K562 (cell line): ENCODE data around the gene ACTN4. TPM values are rescaled to one million over a fixed set of nuclear protein-coding genes. Genes with fewer than 3 reads are reported as not detected.

Experiments
- ATAC-seq: fragments of 200-7000 bp; cut with Tn5 transposase; 3 replicates; pipeline ENCODE4 v1.9.1; 2020; ENCODE audit warnings: moderate library complexity
- BruUV-seq: library from RNA; stranded (reverse); fragments of 400-500 nt; replicated peaks from 2 replicates; lab custom pipeline; 2021; lab: Mats Ljungman, UMichigan
- CTCF ChIA-PET: fragments of 300-600 bp; formaldehyde crosslinking; extraction: SDS; loops from one replicate; lab custom pipeline; 2021; ENCODE audit warnings: low intra/inter-chr PET ratio; lab: Yijun Ruan, JAX
- POLR2A ChIA-PET: fragments of 300-600, 350-650 bp; sonication (Branson Sonifier 250); formaldehyde crosslinking; extraction: SDS; loops from one replicate; lab custom pipeline; 2021; ENCODE audit warnings: antibody characterized with exemption, inconsistent platforms; lab: Yijun Ruan, JAX
- DNase-seq, 4 experiments: peaks; one replicate each; pipeline versions ENCODE4 v3.0.0 to v3.0.0-alpha.2; 2011 to 2018; ENCODE audit warnings: low spot score in 3 of 4, mixed read lengths in 3 of 4; ENCODE audit errors: extremely low read depth in 1 of 4
- FAIRE-seq: peaks from 2 replicates; lab custom pipeline; 2011; peaks lifted over from hg19 to GRCh38; lab: Jason Lieb, UNC
- H2AFZ ChIP-seq: 2 replicates; pipeline ENCODE4 v1.6.0; 2011; ENCODE audit warnings: low read depth, low read length, control low read depth, inconsistent platforms
- H3K27ac ChIP-seq: fragments of 200-600 bp; 3 replicates; pipeline ENCODE4 v1.8.0; 2011; ENCODE audit warnings: low read depth, mild to moderate bottlenecking, control low read depth, inconsistent platforms, low read length, moderate library complexity, mixed read lengths; ENCODE audit errors: extremely low read depth
- H3K27me3 ChIP-seq, 2 experiments: fragments of 300-600 bp in 1 of 2; 2 replicates in 1 of 2; 3 replicates in 1 of 2; pipeline versions ENCODE4 v1.6.0 to v1.8.0; 2011; ENCODE audit warnings: inconsistent platforms in 2 of 2, low read length in 2 of 2, mild to moderate bottlenecking in 1 of 2, mixed read lengths in 1 of 2, moderate library complexity in 1 of 2; ENCODE audit not compliant: control insufficient read depth in 2 of 2, insufficient read depth in 2 of 2
- H3K36me3 ChIP-seq: fragments of 300-600 bp; 3 replicates; pipeline ENCODE4 v1.8.0; 2011; ENCODE audit warnings: mild to moderate bottlenecking, low read length, inconsistent platforms; ENCODE audit not compliant: control insufficient read depth, insufficient read depth
- H3K4me1 ChIP-seq, 2 experiments: fragments of 200-600 bp in 1 of 2; replicated peaks in 1 of 2; 2 replicates in 1 of 2; 3 replicates in 1 of 2; pipeline versions ENCODE4 v1.5.1 to v1.8.0; 2011; ENCODE audit warnings: inconsistent platforms in 2 of 2, low read length in 2 of 2, mild to moderate bottlenecking in 1 of 2, mixed read lengths in 1 of 2, moderate library complexity in 1 of 2; ENCODE audit not compliant: control insufficient read depth in 2 of 2, insufficient read depth in 2 of 2
- H3K4me2 ChIP-seq: 2 replicates; pipeline ENCODE4 v1.6.1; 2011; ENCODE audit warnings: low read length, control low read depth, inconsistent platforms, mixed read lengths; ENCODE audit not compliant: insufficient read depth
- H3K4me3 ChIP-seq: fragments of 200-600 bp; sonication (generic), shearing (Covaris generic); 2 replicates; pipeline ENCODE4 v1.5.1; 2016; ENCODE audit warnings: control low read depth, inconsistent platforms
- H3K79me2 ChIP-seq: fragments of 200-600 bp; 3 replicates; pipeline ENCODE4 v1.8.0; 2011; ENCODE audit warnings: low read length, inconsistent platforms; ENCODE audit not compliant: control insufficient read depth, insufficient read depth
- H3K9ac ChIP-seq, 2 experiments: 2 replicates each; pipeline versions ENCODE4 v1.6.0 to v1.6.1; 2011; ENCODE audit warnings: low read depth in 2 of 2, low read length in 2 of 2, control low read depth in 1 of 2, inconsistent platforms in 1 of 2, mild to moderate bottlenecking in 1 of 2, mixed read lengths in 1 of 2; ENCODE audit not compliant: insufficient read depth in 1 of 2
- H3K9me1 ChIP-seq: one replicate; pipeline ENCODE4 v1.6.0; 2011; ENCODE audit warnings: inconsistent platforms, mild to moderate bottlenecking, low read length, moderate library complexity; ENCODE audit not compliant: control insufficient read depth, insufficient read depth
- H3K9me3 ChIP-seq: replicated peaks from 2 replicates; pipeline ENCODE4 v1.5.1; 2011; ENCODE audit warnings: low read depth, low read length, inconsistent platforms; ENCODE audit not compliant: control insufficient read depth, insufficient read depth
- H4K20me1 ChIP-seq: replicated peaks from 2 replicates; pipeline ENCODE4 v1.6.1; 2011; ENCODE audit warnings: low read length, inconsistent platforms, mixed read lengths; ENCODE audit not compliant: control insufficient read depth, insufficient read depth
- AFF1 ChIP-seq, 2 experiments: fragments of 450-650 bp; IDR thresholded peaks; 2 replicates each; pipeline ENCODE4 v1.6.1; 2018; ENCODE audit warnings: mild to moderate bottlenecking in 2 of 2, low read depth in 1 of 2; ENCODE audit not compliant: partially characterized antibody in 2 of 2
- ATF3 ChIP-seq, 2 experiments: fragments of 450-650 bp in 1 of 2; sonication (generic) in 1 of 2; formaldehyde crosslinking in 1 of 2; IDR thresholded peaks in 1 of 2; conservative IDR thresholded peaks in 1 of 2; 2 replicates each; pipeline versions ENCODE4 v1.6.1 to v1.8.1; 2016 to 2023; ENCODE audit warnings: mild to moderate bottlenecking in 2 of 2, moderate library complexity in 2 of 2, inconsistent platforms in 1 of 2, missing genetic modification reagents in 1 of 2
- EP400 ChIP-seq: fragments of 450-650 bp; IDR thresholded peaks from 2 replicates; pipeline ENCODE4 v1.6.1; 2017; ENCODE audit warnings: antibody characterized with exemption, mild to moderate bottlenecking, moderate library complexity
- KLF1 ChIP-seq: fragments of 450-650 bp; IDR thresholded peaks from 2 replicates; pipeline ENCODE4 v1.6.1; 2016; ENCODE audit warnings: missing genetic modification characterization, missing compliant biosample characterization
- MAX ChIP-seq: sonication (generic); formaldehyde crosslinking; IDR thresholded peaks from 2 replicates; pipeline ENCODE4 v1.9.0; 2022; ENCODE audit warnings: mild to moderate bottlenecking, missing genetic modification reagents
- PKNOX1 ChIP-seq: fragments of 450-650 bp; IDR thresholded peaks from 2 replicates; pipeline ENCODE4 v1.6.1; 2016
- RFX7 ChIP-seq: fragments of 250-450 bp; sonication (Bioruptor Pico); IDR thresholded peaks from 2 replicates; pipeline ENCODE4 v1.5.1; 2021; ENCODE audit warnings: mild to moderate bottlenecking
- WGBS: fragments of 100-300 bp; shearing (Covaris generic); methylation state at CpG from one replicate; pipeline ENCODE4 v1.1.6; 2016; ENCODE audit warnings: low coverage, mixed read lengths; ENCODE audit not compliant: insufficient coverage; ENCODE audit errors: missing lambda C conversion rate; 5-methylcytosine and 5-hydroxymethylcytosine counted together
- in situ Hi-C: fragments of 300-500 bp; cut with MboI; formaldehyde crosslinking; loops from 4 replicates; pipeline ENCODE4 v1.15.0; 2018; ENCODE audit warnings: inconsistent platforms, mixed read lengths
- intact Hi-C: fragments of 100-400 bp; cut with micrococcal nuclease; formaldehyde crosslinking; loops from 2 replicates; pipeline ENCODE4 v1.14.2; 2022
- polyA plus RNA-seq, 8 experiments: library from polyadenylated mRNA; depleted of rRNA in 4 of 8; stranded (reverse) in 5 of 8; unstranded in 3 of 8; fragments of >200 nt; fragmentation: Nextera tagmentation in 2 of 8; fragmentation: Illumina TruSeq in 1 of 8; extraction: Ambion mirVana in 2 of 8; extraction: Trizol in 1 of 8; gene quantifications; 2 replicates each; pipeline versions ENCODE4 v1.2.1 to v1.2.3, GENCODE V29; 2011 to 2014; ENCODE audit warnings: inconsistent platforms in 1 of 8, missing spikeins in 1 of 8
- total RNA-seq, 7 experiments: library from RNA; depleted of rRNA in 6 of 7; stranded (reverse); fragments of >200 nt in 6 of 7; fragmentation: Illumina TruSeq in 2 of 7; extraction: Trizol in 2 of 7; gene quantifications; 2 replicates each; pipeline versions ENCODE4 v1.2.1 to v1.2.3, GENCODE V29; 2011 to 2021; ENCODE audit warnings: low replicate concordance in 1 of 7

The ACTN4 gene
- total and polyA plus RNA-seq, 9 of the 15 experiments (the other 6 are each of a cell fraction or from before 2014, with no cell fraction given): 3.1 to 385 (median 125) TPM

GRCh38 chr19:38671654-38672053 lies 24.2 kb downstream of the ACTN4 start:
- Histone ChIP-seq H3K9ac (peak overlapping the region; percentile 2 to 14; a peak in 1 of 4 replicates), H2AFZ (no peak overlapping the region), H3K4me3 (no peak overlapping the region), H3K4me1 (peaks cover 45 to 75% of the 10 kb centered on the region in 2 experiments), H3K36me3 (peaks cover 45% of the 10 kb centered on the region), H3K9me3 (no peaks in the 10 kb centered on the region), H3K9me1 (no peaks in the 10 kb centered on the region), H3K79me2 (peaks cover 89% of the 10 kb centered on the region), H3K27me3 (no peaks in the 10 kb centered on the region), H3K4me2 (no peak overlapping the region), H3K27ac (peak overlapping the region; percentile 51; the same call in 1 of the 3 replicates), H4K20me1 (peaks cover 9% of the 10 kb centered on the region; the same call in 1 of the 2 replicates)
- WGBS: 24% methylated on average over 4 of the region's 4 CpGs
- FAIRE-seq: no peak
- no TSS peak for BruUV-seq
- DNase-seq: no peak
- ChIA-PET POLR2A (interaction anchor here (0.6 to 5.2 kb wide), 6 partner anchors 9 to 55 kb away, joined by 3 to 20 read pairs (median 8); no protein-coding TSS in a partner anchor), CTCF (no interaction called here)
- in situ Hi-C loops: no loop called here
- intact Hi-C loops: no loop called here
- ATAC-seq: no peak
- TF ChIP-seq ATF3 (IDR thresholded peaks at IDR 0.05) (no peak), ATF3 (CRISPR knock-in tag; conservative IDR thresholded peaks at IDR 0.05) (no peak), AFF1 (IDR thresholded peaks at IDR 0.05; ENCODE audit: low read depth in 1 of 2, partially characterized antibody in 2 of 2) (no peak), PKNOX1 (no peak), KLF1 (tag) (no peak), EP400 (no peak), RFX7 (no peak), MAX (CRISPR knock-in tag) (no peak)
